Neural cell (in vitro differentiated cells): ENCODE data around the gene CNNM1.

Experiments
- EZH2 ChIP-seq: fragments of 200-600, 300-800 bp; shearing (Covaris generic), sonication (generic); IDR thresholded peaks from 2 replicates; pipeline ENCODE4 v1.6.1; 2014; ENCODE audit warnings: antibody characterized with exemption, low read length, borderline replicate concordance, mild to moderate bottlenecking; ENCODE audit not compliant: insufficient read depth, poor library complexity, severe bottlenecking
- POLR2AphosphoS5 ChIP-seq: IDR thresholded peaks from 2 replicates; pipeline ENCODE4 v1.6.1; 2012
- TF ChIP-seq, protein P1 (sequence below): fragments of 450-650 bp; IDR thresholded peaks from 2 replicates; pipeline ENCODE4 v1.5.1; 2014; ENCODE audit warnings: antibody characterized with exemption, mild to moderate bottlenecking, moderate library complexity; ENCODE audit not compliant: poor library complexity, severe bottlenecking
- TF ChIP-seq, protein P2 (sequence below): IDR thresholded peaks from 2 replicates; pipeline ENCODE4 v1.6.1; 2012; ENCODE audit warnings: borderline replicate concordance

DNA sequence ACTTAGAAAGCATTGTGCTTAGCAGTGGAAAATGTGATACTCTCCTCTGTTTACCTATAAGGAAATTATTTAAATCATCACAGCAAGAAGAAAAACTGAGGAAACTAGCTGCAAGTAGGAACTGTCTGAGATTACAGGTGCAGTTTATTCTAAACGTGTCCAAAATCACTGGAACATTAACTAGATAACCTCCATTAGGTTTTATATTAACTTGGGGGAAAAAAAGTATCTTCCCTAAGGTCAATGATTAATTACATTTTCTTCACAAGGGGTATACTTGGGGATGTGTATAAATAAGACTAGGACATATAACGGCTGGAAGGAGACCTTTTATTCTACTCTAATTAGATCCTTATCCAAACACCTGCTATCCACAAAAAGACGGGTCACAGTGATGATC lies 97.5 kb downstream of the CNNM1 start:
- TF ChIP-seq, protein P1, sequence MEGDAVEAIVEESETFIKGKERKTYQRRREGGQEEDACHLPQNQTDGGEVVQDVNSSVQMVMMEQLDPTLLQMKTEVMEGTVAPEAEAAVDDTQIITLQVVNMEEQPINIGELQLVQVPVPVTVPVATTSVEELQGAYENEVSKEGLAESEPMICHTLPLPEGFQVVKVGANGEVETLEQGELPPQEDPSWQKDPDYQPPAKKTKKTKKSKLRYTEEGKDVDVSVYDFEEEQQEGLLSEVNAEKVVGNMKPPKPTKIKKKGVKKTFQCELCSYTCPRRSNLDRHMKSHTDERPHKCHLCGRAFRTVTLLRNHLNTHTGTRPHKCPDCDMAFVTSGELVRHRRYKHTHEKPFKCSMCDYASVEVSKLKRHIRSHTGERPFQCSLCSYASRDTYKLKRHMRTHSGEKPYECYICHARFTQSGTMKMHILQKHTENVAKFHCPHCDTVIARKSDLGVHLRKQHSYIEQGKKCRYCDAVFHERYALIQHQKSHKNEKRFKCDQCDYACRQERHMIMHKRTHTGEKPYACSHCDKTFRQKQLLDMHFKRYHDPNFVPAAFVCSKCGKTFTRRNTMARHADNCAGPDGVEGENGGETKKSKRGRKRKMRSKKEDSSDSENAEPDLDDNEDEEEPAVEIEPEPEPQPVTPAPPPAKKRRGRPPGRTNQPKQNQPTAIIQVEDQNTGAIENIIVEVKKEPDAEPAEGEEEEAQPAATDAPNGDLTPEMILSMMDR: no peak
- TF ChIP-seq POLR2AphosphoS5: no peak
- TF ChIP-seq, protein P2, sequence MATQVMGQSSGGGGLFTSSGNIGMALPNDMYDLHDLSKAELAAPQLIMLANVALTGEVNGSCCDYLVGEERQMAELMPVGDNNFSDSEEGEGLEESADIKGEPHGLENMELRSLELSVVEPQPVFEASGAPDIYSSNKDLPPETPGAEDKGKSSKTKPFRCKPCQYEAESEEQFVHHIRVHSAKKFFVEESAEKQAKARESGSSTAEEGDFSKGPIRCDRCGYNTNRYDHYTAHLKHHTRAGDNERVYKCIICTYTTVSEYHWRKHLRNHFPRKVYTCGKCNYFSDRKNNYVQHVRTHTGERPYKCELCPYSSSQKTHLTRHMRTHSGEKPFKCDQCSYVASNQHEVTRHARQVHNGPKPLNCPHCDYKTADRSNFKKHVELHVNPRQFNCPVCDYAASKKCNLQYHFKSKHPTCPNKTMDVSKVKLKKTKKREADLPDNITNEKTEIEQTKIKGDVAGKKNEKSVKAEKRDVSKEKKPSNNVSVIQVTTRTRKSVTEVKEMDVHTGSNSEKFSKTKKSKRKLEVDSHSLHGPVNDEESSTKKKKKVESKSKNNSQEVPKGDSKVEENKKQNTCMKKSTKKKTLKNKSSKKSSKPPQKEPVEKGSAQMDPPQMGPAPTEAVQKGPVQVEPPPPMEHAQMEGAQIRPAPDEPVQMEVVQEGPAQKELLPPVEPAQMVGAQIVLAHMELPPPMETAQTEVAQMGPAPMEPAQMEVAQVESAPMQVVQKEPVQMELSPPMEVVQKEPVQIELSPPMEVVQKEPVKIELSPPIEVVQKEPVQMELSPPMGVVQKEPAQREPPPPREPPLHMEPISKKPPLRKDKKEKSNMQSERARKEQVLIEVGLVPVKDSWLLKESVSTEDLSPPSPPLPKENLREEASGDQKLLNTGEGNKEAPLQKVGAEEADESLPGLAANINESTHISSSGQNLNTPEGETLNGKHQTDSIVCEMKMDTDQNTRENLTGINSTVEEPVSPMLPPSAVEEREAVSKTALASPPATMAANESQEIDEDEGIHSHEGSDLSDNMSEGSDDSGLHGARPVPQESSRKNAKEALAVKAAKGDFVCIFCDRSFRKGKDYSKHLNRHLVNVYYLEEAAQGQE: no peak
- TF ChIP-seq EZH2: no peak
